GM19193 (cell line): ENCODE measurements around the gene USP12.

Experiments used
- POLR2A ChIP-seq: IDR thresholded peaks from 4 replicates; pipeline ENCODE4 v1.6.1; 2011; ENCODE audit not compliant: insufficient read depth, insufficient read length; ENCODE audit errors: extremely low read depth

The USP12 gene

DNA sequence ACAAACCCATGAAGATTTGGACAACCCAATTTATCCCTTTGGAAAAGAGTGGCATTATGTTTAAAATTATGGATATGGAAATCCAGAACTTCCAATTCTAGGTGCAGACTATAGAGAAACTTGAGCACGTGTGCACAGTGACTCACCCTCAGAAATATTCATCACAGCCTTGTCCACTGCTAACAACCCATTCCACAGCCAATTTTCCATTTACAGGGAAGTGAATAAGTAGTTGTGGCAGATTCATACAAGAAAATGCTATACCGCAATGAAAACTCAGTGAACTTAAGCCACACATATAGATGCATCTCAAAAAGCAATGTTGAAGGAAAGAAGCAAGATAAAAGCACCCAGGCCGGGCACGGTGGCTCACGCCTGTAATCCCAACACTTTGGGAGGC lies 133.3 kb downstream of the USP12 start:
- no peak for TF ChIP-seq POLR2A

DNA sequence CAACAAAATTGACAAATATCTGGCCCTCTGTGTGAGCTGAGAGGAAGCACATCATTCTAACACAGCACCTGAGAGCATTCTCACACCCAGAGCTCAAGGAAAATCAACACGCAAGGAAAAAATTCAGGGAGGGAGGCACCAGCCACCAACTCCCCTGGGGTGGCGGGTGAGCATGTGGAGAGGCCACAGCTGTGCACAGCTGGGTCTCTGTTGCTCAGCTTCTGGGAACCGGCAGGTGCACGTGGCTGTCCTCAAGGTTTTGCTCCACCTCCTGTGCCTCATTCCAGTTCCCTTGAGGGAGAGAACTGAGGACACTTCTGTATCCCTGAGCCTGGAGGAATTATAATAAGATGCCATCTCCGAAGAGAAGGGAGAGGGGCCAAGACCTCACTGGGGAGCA lies 134.0 kb downstream of the USP12 start:
- TF ChIP-seq POLR2A = no peak

DNA sequence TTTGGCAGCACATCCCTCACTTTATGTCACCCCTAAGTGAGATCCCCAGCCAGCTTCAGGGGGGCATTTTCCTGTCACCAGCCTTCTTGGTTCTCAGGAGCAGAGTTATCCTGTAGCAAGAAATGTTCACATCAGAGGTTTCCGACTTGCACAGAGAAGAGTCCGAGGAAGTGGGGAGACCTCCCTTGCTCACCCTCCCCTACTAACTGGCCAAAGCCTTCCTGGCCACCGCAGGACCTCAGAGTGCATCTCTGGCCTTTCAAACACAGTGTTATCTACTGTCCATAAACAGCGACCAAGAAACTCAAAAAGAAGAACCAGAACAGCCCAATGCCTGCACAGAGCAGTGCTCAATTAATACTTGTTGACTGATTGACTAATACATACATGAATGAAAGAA lies 134.4 kb downstream of the USP12 start:
- no peak for TF ChIP-seq POLR2A

DNA sequence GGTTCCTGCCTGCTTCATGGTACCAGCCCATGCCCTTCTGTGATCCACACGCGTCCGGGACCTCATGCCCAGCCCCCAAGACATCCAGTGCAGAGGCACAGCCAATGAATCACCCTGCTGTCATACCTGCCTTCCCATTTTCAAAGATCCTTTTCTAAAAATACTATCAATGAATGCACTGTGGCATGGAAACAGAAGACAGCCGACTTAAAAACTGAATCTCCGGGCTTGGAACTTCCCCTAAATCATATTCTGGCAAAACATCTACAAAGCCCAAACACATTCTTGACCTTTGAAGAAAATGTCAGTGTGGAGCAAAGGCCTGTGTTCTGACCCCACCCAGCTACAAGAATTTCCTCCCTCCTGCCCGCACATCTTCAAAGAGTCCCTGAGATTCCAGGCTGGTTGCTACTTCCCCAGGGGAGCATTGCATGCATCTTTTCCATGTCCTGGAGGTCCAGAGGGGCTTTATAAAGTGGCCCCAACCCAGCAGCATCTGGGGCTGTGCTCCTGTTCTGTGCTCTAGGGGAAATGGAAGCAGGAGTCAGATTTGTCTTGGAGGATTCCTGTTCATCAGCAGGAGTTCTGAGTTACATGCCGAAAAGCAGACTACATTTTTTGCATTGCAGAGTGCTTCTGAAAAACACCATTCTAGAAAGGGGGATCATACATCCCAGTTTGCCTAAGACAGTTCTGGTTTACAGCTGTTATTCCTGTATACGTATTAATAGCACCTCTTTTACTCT lies 135.2 kb downstream of the USP12 start:
- no peak for TF ChIP-seq POLR2A

DNA sequence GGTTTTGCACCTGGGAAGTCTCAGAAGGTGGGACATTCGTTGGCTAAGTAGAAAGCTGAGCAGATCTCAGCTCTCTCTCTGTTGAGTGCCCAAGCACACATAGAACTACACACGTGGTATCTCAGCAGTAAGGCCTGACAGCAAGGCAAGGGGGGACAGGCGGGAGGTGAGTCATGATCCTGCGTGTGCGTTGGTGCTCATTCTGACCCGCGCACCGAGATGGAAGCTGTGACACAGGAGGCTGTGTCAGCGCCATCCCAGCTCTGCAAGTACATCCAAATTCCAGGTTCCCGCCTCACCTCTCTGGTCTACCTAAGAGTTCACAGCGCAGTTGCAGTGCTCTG lies 135.7 kb downstream of the USP12 start:
- no peak for TF ChIP-seq POLR2A

DNA sequence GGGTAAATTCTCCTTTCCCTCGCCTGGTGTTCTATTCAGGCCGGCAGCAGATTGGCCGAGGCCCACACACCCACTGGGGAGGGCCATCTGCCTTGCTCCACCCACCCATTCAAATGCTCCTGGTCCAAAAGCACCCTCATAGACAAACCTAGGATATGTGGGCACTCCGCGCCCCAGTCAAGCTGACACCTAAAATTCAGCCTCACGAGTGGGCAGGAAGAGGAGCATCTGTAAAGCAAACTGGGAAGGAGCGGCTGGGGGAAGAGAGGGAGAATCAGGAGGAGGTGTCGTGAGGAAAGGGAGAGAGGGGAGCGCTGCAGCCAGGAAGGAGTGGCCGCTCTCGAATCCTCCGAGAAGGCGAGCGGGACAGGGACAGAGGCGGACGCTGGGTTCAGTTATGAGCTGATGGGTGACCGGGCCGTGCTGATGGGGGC lies 136.9 kb downstream of the USP12 start:
- TF ChIP-seq POLR2A = no peak

DNA sequence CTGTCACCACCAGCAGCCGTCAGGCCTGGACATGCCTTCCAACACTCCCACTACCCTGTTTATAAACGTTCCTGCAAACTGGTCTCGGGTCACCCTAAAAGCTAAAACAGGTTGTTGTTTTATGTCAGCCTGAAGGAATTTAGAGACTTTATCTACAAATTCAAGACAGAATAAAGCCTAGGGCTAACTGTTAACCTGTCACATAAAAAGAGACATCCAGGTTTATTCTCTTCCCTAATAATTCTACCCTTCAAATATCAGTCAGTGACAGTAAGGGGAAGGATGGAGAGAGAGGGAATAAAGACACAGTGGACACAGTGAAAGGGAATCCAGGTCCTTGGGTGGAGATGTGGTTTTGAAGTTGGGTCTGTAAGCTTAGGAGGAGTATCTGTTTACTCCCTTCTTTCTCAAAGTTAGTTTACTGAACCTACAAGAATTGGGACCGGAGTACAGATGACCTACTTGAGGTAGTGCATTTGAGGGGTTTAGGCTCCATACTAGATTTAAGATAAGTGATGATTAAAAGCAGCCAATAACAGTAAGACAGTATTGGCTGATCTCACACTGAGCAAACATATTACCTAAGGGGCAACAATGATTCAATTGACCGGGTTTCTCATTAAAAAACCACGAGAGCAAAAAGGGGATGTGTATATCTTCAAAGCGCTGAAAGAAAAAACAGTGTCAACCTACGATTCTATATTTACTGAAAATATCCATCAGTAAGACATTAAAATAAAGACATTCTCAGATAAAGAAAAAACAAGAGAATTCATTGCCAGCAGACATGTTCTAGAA lies 142.7 kb downstream of the USP12 start:
- no peak for TF ChIP-seq POLR2A

DNA sequence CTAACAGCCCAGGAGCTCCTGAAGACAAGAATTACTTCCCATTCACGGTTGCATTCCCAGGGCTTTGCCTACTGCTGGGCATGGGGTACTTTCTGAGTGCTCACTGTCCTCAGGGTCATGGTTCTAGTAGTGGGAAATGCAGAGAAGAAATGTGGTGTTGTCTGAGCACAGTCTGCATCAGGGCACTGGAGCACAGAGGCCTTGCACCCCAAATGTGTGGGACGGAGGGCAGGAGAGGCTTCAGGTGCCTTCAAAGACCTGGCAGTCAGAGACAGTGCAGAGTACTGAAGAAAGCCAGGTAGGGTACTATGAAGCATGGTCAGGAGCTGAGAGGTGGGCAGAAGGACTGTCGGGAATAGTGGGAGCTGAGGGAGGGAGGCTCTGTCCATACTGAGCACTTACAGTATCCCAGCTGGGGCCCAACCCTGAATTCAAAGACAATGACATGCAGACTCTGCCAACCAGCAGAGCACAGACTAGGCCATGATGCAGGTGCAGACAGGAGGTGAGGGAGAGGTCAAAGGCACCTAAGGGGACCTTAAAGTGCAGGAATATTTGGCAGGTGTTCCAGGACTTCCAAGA lies 144.4 kb downstream of the USP12 start:
- TF ChIP-seq POLR2A = no peak

DNA sequence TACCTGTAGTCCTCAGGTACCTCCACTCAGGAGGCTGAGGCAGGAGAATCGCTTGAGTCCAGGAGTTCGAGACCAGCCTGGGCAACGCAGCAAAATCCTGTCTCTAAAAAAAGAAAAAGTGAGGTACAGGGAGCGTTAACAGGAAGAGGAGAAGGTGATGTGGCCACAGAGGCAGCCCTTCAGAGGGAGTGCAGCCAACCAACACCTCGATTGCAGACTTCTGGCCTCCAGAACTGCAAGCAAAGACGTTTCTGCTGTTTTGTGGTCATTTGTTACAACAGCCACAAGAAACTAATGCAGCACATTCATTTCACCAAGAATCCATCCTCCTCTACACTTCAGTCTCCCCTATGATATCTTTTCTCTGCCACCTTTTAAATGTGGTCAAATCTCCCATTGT lies 145.2 kb downstream of the USP12 start:
- TF ChIP-seq POLR2A = no peak

DNA sequence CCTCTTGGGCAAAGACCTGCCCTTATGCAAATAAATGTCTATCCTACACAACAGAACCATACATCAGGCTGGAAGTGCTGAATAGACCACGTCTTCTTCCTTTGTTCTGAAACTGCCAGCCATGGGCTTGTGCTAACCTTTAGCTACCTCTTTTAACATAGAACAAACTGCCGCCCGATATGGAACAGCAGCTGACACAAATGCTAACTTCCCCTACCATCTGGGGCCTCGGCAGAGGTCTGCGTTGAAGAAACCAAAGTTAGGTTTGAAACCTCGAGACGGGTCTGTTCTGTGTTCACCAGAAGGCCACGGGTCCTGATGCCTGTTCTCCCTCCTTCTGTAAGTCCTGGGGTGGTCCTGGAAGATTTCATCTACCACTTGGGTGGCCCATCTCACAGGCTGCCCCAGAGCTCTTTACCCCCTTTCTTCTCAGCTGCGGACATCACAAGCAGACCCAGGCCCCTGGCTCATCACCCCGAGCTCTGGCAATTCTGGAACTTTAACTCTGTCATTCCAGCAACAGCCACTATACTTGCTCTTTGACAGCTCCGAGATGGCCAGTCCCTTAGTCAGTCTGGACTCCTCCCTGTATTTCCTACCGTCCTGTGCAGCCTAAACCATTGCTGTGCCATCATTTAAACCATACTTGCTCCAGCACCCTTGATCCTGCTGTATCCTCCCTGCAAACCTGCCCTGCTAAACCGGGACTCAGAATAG lies 146.7 kb downstream of the USP12 start:
- no peak for TF ChIP-seq POLR2A

DNA sequence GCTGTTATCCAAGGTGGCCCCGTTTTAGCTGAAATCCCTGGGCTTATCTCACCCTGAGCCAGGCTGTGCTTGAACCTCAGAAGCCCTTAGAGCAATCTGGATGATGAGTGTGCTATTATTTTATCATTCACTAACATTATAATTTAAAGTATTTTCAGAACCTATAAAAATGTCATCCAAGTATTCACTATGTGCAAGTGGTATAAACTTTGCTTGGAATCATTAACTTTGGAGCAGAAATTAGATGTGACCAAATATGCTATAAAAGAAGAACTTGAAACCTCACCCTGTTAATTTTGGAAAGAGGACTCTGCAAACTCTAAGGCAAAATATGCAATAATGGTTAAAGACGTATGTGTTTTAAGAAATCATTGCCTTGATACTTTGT lies 147.5 kb downstream of the USP12 start:
- TF ChIP-seq POLR2A = no peak

DNA sequence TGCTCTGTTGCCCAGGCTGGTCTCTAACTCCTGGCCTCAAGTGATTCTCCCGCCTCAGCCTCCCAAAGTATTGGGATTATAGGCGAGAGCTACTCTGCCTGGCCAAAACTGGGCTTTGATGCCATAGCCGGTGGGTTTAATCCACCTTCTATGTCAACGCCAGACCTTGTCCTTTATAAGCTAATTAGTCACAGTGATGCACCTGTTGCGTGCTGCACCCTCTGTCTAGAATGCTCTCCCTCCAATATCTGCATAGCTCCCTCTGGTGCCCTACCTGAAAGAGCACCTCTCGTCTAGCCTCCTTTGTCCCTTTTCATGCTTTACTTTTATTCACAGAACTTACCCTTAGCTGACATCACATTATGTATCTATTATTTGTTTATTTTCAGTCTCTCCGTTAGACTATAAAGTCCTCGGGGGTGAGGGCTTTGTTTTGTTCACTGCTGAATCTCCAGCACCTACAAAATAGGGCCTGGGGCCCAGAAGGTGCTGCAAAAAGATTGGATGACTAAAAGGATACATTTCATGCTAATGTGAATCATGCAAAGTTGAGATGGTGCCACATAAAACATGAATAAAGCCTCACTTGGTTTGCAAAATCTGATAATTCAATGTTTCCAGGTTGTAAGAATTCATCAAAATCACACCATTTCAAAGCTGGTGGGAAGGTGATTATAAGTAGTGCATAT lies 148.1 kb downstream of the USP12 start:
- TF ChIP-seq POLR2A = no peak

DNA sequence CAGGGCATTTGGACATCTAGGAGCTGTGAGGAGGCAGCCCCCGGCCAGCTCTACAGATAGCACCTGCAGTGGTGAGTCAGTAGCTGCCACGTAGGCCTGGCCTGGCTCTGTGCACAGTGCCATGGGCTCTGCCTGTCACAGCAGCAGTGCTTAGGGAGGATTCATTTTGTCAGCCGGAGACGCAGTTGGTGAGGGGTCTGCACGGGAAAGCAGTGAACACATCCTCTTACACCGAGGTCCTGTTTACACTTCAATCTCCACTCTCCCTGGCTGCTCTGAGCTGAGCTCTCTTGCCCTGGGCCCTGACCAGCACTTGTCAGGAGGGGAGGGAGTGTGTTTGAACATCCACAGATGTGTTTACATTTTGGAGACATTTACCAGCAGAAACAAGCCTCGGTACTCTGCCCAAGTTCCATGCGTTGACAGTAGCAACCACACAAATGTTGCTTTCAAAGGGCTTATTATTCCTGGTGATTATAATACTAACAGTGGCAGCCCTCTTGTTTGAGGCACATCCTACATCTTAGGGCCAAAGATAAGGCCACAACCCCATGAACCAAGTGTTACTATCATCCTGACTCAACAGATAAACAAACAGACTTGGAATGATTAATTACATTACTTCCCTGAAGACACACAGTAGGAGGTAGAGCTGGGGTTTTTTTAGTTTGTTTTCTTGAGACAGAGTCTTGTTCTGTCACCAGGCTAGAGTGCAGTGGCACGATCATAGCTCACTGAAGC lies 148.9 kb downstream of the USP12 start:
- no peak for TF ChIP-seq POLR2A

DNA sequence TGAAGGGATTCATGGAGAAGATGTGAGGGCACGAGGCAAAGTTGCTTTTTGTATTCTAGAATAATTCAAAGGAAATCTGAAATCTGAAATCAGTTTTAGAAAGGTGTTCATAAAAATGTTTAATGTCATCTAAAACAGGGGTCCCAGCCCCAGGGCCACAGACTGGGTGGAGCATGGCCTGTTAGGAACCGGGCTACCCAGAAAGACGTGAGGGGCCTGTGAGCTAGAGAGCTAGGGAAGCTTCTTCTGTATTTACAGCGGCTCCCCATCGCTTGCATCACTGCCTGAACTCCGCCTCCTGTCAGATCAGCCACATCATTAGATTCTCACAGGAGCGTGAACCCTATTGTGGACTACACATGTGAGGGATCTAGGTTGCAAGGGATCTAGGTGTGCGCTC lies 151.2 kb downstream of the USP12 start:
- no peak for TF ChIP-seq POLR2A
